Ovary (tissue), 9 donors: ENCODE results near the gene HOOK2. TPM values are rescaled to one million over a fixed set of nuclear protein-coding genes. Genes with fewer than 3 reads are reported as not detected.

Experiments used
- DNase-seq, 5 donors: peaks; one replicate each; pipeline ENCODE4 v3.0.0-alpha.2; 2019 to 2020
- H3K27ac ChIP-seq, 2 donors: fragments of 200-600 bp; one replicate each; pipeline versions ENCODE4 v1.5.1 to v1.8.0; 2019 to 2022
- H3K27me3 ChIP-seq: fragments of 200-600 bp; one replicate; pipeline ENCODE4 v1.8.0; 2022
- H3K36me3 ChIP-seq: fragments of 200-600 bp; sonication (generic); one replicate; pipeline ENCODE4 v1.5.1; 2019
- H3K4me1 ChIP-seq: one replicate; pipeline ENCODE4 v1.8.1; 2013; ENCODE audit warnings: mild to moderate bottlenecking, moderate library complexity; ENCODE audit not compliant: insufficient read depth
- H3K4me3 ChIP-seq: fragments of 200-600 bp; sonication (generic); one replicate; pipeline ENCODE4 v1.5.1; 2017
- H3K9me3 ChIP-seq, 2 donors: fragments of 200-600 bp in 1 of 2; sonication (generic) in 1 of 2; one replicate each; pipeline versions ENCODE4 v1.5.1 to v1.8.1; 2013 to 2019; ENCODE audit warnings: mild to moderate bottlenecking in 1 of 2, moderate library complexity in 1 of 2
- CTCF ChIP-seq, 3 donors: fragments of 450-650 bp in 2 of 3; fragments of 200-600 bp in 1 of 3; IDR thresholded peaks; one replicate each; pipeline versions ENCODE4 v1.5.1 to v1.8.0; 2016 to 2022; ENCODE audit warnings: antibody characterized with exemption in 3 of 3, mild to moderate bottlenecking in 1 of 3
- EP300 ChIP-seq: sonication (generic); formaldehyde crosslinking; IDR thresholded peaks from one replicate; pipeline ENCODE4 v1.6.1; 2017; ENCODE audit warnings: antibody characterized with exemption
- POLR2A ChIP-seq: fragments of 450-650 bp; IDR thresholded peaks from one replicate; pipeline ENCODE4 v1.6.1; 2017; ENCODE audit warnings: antibody characterized with exemption, mild to moderate bottlenecking, moderate library complexity
- WGBS, 3 donors: extraction: QIAGEN DNeasy Blood & Tissue Kit in 1 of 3; methylation state at CpG; one replicate each; pipeline versions ENCODE4 v1.1.5 to v1.1.7; 2013 to 2017; 5-methylcytosine and 5-hydroxymethylcytosine counted together
- intact Hi-C, 4 donors: fragments of 100-400 bp; cut with DNase I; formaldehyde crosslinking; loops; one replicate each; pipeline versions ENCODE4 v1.11.0 to v1.15.1; 2022 to 2023
- polyA plus RNA-seq, 2 donors: library from polyadenylated mRNA; stranded (reverse); fragments of 200-250 nt in 1 of 2; fragments of 350-450 nt in 1 of 2; fragmentation: Illumina TruSeq in 1 of 2; extraction: RNeasy Lipid Tissue Mini Kit (QIAGEN cat#74804) in 1 of 2; gene quantifications; one replicate each; pipeline ENCODE4 v1.2.3, GENCODE V29; 2013 to 2014
- total RNA-seq, 7 donors: library from RNA; depleted of rRNA in 2 of 7; stranded (reverse); fragments of >200 nt in 2 of 7; fragmentation: NEBNext Ultra II Directional in 3 of 7; extraction: Animal tissue kit (Norgen Biotek cat#: 25700) in 3 of 7; gene quantifications; one replicate each; pipeline versions ENCODE4 v1.1.0 to v1.2.4, GENCODE V29; 2016 to 2023
- donor health status: DM: no; HTN: no; CAD: no; lungs with moderate emphysema.
- donor health status: DM: no; HTN: no; CAD: no.
- donor health status: Bipolar disorder and iron deficiency.
- donor health status: DM: yes; HTN: yes; CAD: no.
- donor health status: DM: no; HTN: no; CAD: no.
- donor health status: DM: yes; HTN: yes; CAD: no.

HOOK2 gene
- total and polyA plus RNA-seq, 9 donors: 12.2 to 52.2 (median 27.9) TPM

GRCh38 chr19:12779162-12779993 lies 4.0 kb upstream of the HOOK2 start:
- Histone ChIP-seq H3K9me3 (no peaks in the 10 kb centered on the region), H3K27ac (peak overlapping the region; percentile 84 to 94), H3K27me3 (no peaks in the 10 kb centered on the region), H3K4me1 (peaks cover 17% of the 10 kb centered on the region), H3K36me3 (no peaks in the 10 kb centered on the region), H3K4me3 (peak overlapping the region; percentile 49)
- intact Hi-C loops: no loop called here
- DNase-seq: peak; percentile 75 to 85 (median 84)
- WGBS, 3 donors: 21 to 39% (median 26%) methylated on average over 13 to 15 of the region's 15 CpGs
- TF ChIP-seq EP300: peak; percentile 58
- no peak for TF ChIP-seq CTCF (IDR thresholded peaks at IDR 0.05)
- peak; percentile 11 for TF ChIP-seq POLR2A

GRCh38 chr19:12778905-12779161 lies 3.5 kb upstream of the HOOK2 start:
- Histone ChIP-seq H3K4me1 (peaks cover 14% of the 10 kb centered on the region), H3K9me3 (no peaks in the 10 kb centered on the region), H3K36me3 (no peaks in the 10 kb centered on the region), H3K27ac (peak overlapping the region; percentile 84 to 94), H3K4me3 (peak overlapping the region; percentile 49), H3K27me3 (no peaks in the 10 kb centered on the region)
- WGBS, 3 donors: 6 to 19% (median 14%) methylated on average over 6 of the region's 6 CpGs
- intact Hi-C loops: no loop called here
- TF ChIP-seq CTCF (IDR thresholded peaks at IDR 0.05) (no peak), EP300 (no peak), POLR2A (peak; percentile 10)
- no peak for DNase-seq

- Histone ChIP-seq H3K4me3 (peak overlapping the region; percentile 49), H3K9me3 (no peaks in the 10 kb centered on the region), H3K27me3 (no peaks in the 10 kb centered on the region), H3K27ac (peak overlapping the region; percentile 84 to 94), H3K36me3 (no peaks in the 10 kb centered on the region), H3K4me1 (peaks cover 11% of the 10 kb centered on the region)
- TF ChIP-seq CTCF (IDR thresholded peaks at IDR 0.05) (peak in 1 of 3 donors; percentile 5), POLR2A (peak; percentile 15), EP300 (no peak)
- intact Hi-C loops: no loop called here
- WGBS, 3 donors: 0 to 1% (median 1%) methylated on average over 42 to 44 of the region's 44 CpGs
- peak; percentile 77 to 86 (median 80) for DNase-seq
Measured at GRCh38 chr19:12778017-12778904, 2.9 kb upstream of the HOOK2 start.

- intact Hi-C loops: loop anchor here (1.0 to 2.0 kb wide), 3 partner anchors 19 to 41 kb away; partner anchors contain the start of gene GET3 (in 1 of the 4)
- Histone ChIP-seq H3K27me3 (no peaks in the 10 kb centered on the region), H3K4me1 (peaks cover 11% of the 10 kb centered on the region), H3K27ac (peak overlapping the region; percentile 84 to 94), H3K4me3 (peak overlapping the region; percentile 49), H3K36me3 (no peaks in the 10 kb centered on the region), H3K9me3 (no peaks in the 10 kb centered on the region)
- TF ChIP-seq CTCF (IDR thresholded peaks at IDR 0.05): peak; percentile 92 to 97 (median 96)
- TF ChIP-seq POLR2A: no peak
- TF ChIP-seq EP300: no peak
- DNase-seq: peak; percentile 76 to 89 (median 86)
- 3 to 7% (median 5%) methylated on average over 43 of the region's 43 CpGs for whole genome bisulfite sequencing, 3 donors
Measured at GRCh38 chr19:12777217-12778016, 2.1 kb upstream of the HOOK2 start.
